Peyer's patch (tissue), 4 donors: ENCODE data around the gene RAD51B. TPM values are rescaled to one million over a fixed set of nuclear protein-coding genes. Genes with fewer than 3 reads are reported as not detected.
A peak's percentile ranks its signal among the peaks of the same experiment; 100 is the strongest.

Experiments used
- DNase-seq, 3 donors: peaks; one replicate each; pipeline ENCODE4 v3.0.0-alpha.2; 2017 to 2019
- H3K27ac ChIP-seq, 4 donors: fragments of 200-600 bp; sonication (generic); one replicate each; pipeline ENCODE4 v1.5.1; 2016 to 2019
- H3K27me3 ChIP-seq, 2 donors: fragments of 200-600 bp; sonication (generic); one replicate each; pipeline ENCODE4 v1.5.1; 2019
- H3K36me3 ChIP-seq, 3 donors: fragments of 200-600 bp; sonication (generic); one replicate each; pipeline ENCODE4 v1.5.1; 2016 to 2019
- H3K4me1 ChIP-seq, 4 donors: fragments of 200-600 bp; sonication (generic); one replicate each; pipeline ENCODE4 v1.5.1; 2016 to 2019
- H3K4me3 ChIP-seq, 4 donors: fragments of 200-600 bp; sonication (generic); 1 replicate in 3 of 4; 2 replicates in 1 of 4; pipeline ENCODE4 v1.5.1; 2016 to 2019; ENCODE audit warnings: mild to moderate bottlenecking in 1 of 4
- H3K9me3 ChIP-seq, 4 donors: fragments of 200-600 bp; sonication (generic); one replicate each; pipeline ENCODE4 v1.5.1; 2016 to 2019; ENCODE audit warnings: mild to moderate bottlenecking in 1 of 4
- CTCF ChIP-seq, 6 experiments: fragments of 450-650 bp in 4 of 6; fragments of 200-600 bp in 2 of 6; sonication (generic) in 1 of 6; IDR thresholded peaks; one replicate each; pipeline ENCODE4 v1.5.1; 2017 to 2019; ENCODE audit warnings: antibody characterized with exemption in 6 of 6, mild to moderate bottlenecking in 3 of 6, moderate library complexity in 1 of 6
- POLR2A ChIP-seq, 2 donors: fragments of 450-650 bp; IDR thresholded peaks; one replicate each; pipeline ENCODE4 v1.5.1; 2017; ENCODE audit warnings: antibody characterized with exemption in 2 of 2, mild to moderate bottlenecking in 2 of 2, moderate library complexity in 2 of 2
- total RNA-seq, 4 donors: library from RNA; depleted of rRNA; stranded (reverse); fragments of >200 nt; gene quantifications; one replicate each; pipeline ENCODE4 v1.1.0, GENCODE V29; 2016

Gene RAD51B
- total RNA-seq, 4 donors from 2014 or later = 12.6 to 103 (median 33.1) TPM

- Histone ChIP-seq H3K9me3 (no peaks in the 10 kb centered on the region), H3K27ac (peak overlapping the region; percentile 7 to 84 (median 56)), H3K27me3 (no peaks in the 10 kb centered on the region), H3K4me3 (no peak overlapping the region), H3K4me1 (peaks cover 0 to 63% (median 6%) of the 10 kb centered on the region in 4 donors), H3K36me3 (no peaks in the 10 kb centered on the region)
- no peak for DNase-seq
- TF ChIP-seq POLR2A (IDR thresholded peaks at IDR 0.05) = no peak
- peak; percentile 36 to 84 (median 79) for TF ChIP-seq CTCF (IDR thresholded peaks at IDR 0.05)
Observed at GRCh38 chr14:68248481-68249255, 429.1 kb downstream of the RAD51B start.

- H3K27me3 ChIP-seq = no peaks in the 10 kb centered on the region
Observed at GRCh38 chr14:68249661-68250451, 430.3 kb downstream of the RAD51B start.

GRCh38 chr14:68250927-68251768 is 431.6 kb downstream of the RAD51B start:
- Histone ChIP-seq H3K27me3 (no peaks in the 10 kb centered on the region), H3K4me1 (peaks cover 0 to 47% (median 6%) of the 10 kb centered on the region in 4 donors)
- TF ChIP-seq CTCF (IDR thresholded peaks at IDR 0.05) (peak in 4 of 6 experiments; percentile 7 to 24 (median 16)), POLR2A (IDR thresholded peaks at IDR 0.05) (no peak)

More at GRCh38 chr14:68249661-68250451, 430.3 kb downstream of the RAD51B start:
- no peak for TF ChIP-seq POLR2A (IDR thresholded peaks at IDR 0.05)
- no peak for TF ChIP-seq CTCF (IDR thresholded peaks at IDR 0.05)
- Histone ChIP-seq H3K9me3 (no peaks in the 10 kb centered on the region), H3K4me1 (peaks cover 0 to 56% (median 6%) of the 10 kb centered on the region in 4 donors), H3K36me3 (no peaks in the 10 kb centered on the region), H3K4me3 (no peak overlapping the region), H3K27ac (peak overlapping the region in 3 of 4 donors; percentile 22 to 84 (median 67))
- no peak for DNase-seq

DNA sequence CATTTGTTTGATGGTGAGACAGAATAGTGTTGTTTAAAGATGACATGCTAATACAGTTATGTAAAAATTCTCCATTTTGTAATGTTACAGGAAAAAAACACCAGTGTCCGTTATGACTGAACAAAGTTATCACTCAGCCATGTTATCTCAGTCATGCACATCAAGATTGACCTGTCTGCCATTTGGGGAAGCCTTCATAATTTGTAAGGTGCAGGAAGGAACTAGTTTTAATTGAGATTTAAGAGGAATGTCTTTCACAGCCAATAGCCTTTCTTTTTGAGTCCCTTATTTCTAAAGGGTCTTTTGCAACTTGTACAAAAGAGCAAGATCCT is 432.2 kb downstream of the RAD51B start:
- Histone ChIP-seq H3K4me3 (no peak overlapping the region), H3K27ac (peak overlapping the region in 1 of 4 donors; percentile 50), H3K4me1 (peaks cover 0 to 41% (median 6%) of the 10 kb centered on the region in 4 donors), H3K27me3 (no peaks in the 10 kb centered on the region), H3K9me3 (no peaks in the 10 kb centered on the region), H3K36me3 (no peaks in the 10 kb centered on the region)
- no peak for DNase-seq
- TF ChIP-seq CTCF (IDR thresholded peaks at IDR 0.05) (no peak), POLR2A (IDR thresholded peaks at IDR 0.05) (no peak)

More at GRCh38 chr14:68250927-68251768, 431.6 kb downstream of the RAD51B start:
- Histone ChIP-seq H3K36me3 (no peaks in the 10 kb centered on the region), H3K9me3 (no peaks in the 10 kb centered on the region), H3K27ac (peak overlapping the region in 2 of 4 donors; percentile 50 to 84), H3K4me3 (no peak overlapping the region)
- DNase-seq = no peak

DNA sequence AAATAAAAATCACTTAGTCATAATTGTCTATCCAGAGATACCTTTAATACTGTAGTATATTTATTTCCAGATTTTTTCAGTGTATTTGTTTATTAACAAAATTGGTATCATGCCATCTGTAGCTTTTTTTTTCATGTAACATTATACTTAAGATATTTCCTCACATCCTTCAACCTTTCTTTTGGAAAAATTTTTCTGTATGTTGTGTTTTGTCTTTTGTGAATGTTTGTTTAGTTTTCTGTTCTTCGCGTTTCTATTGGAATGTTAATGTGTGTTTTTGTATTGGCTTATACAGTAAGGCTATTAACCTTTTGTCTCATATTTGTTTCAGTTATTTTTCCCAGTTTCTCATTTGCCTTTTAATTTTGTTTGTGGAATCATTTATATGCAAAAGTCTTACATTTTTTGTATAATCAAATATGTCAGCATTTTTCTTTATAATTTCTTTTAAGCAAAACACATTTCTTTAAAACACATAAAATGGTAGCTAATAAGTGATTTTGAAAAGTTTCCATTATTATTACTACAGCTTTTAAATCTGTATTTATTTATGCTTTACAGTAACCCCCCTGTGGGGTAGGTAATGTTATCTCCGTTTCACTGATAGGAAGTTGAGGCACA is 433.7 kb downstream of the RAD51B start:
- H3K4me1 ChIP-seq = peaks cover 0 to 26% (median 3%) of the 10 kb centered on the region in 4 donors
- no peaks in the 10 kb centered on the region for H3K27me3 ChIP-seq
- no peaks in the 10 kb centered on the region for H3K36me3 ChIP-seq
- no peak for DNase-seq
- H3K4me3 ChIP-seq = no peak overlapping the region
- H3K27ac ChIP-seq = no peak overlapping the region
- no peaks in the 10 kb centered on the region for H3K9me3 ChIP-seq
- no peak for TF ChIP-seq CTCF (IDR thresholded peaks at IDR 0.05)
